22Rv1 (cell line): Measurements from ENCODE around the gene LGALS3BP.

Experiments
- H3K27ac ChIP-seq: fragments of 450-650 bp; 2 replicates; pipeline ENCODE4 v1.5.1; 2017
- CTCF ChIP-seq: fragments of 450-650 bp; IDR thresholded peaks from 2 replicates; pipeline ENCODE4 v1.5.1; 2017; ENCODE audit warnings: mild to moderate bottlenecking
- ZFX ChIP-seq: fragments of 450-650 bp; IDR thresholded peaks from 2 replicates; pipeline ENCODE4 v1.6.1; 2017; ENCODE audit warnings: antibody characterized with exemption, borderline replicate concordance

LGALS3BP gene

GRCh38 chr17:78985395-78985794, 5.7 kb upstream of the LGALS3BP start:
- no peak for TF ChIP-seq ZFX
- TF ChIP-seq CTCF: no peak
- H3K27ac ChIP-seq: no peak overlapping the region

- TF ChIP-seq ZFX: no peak
- TF ChIP-seq CTCF: no peak
- H3K27ac ChIP-seq: no peak overlapping the region
These were observed 1.5 kb upstream of the LGALS3BP start for GRCh38 chr17:78981010-78981888.

GRCh38 chr17:78980624-78980972, 875 bp upstream of the LGALS3BP start:
- no peak overlapping the region for H3K27ac ChIP-seq
- no peak for TF ChIP-seq CTCF
- no peak for TF ChIP-seq ZFX

GRCh38 chr17:78977997-78978973, 1.4 kb downstream of the LGALS3BP start:
- H3K27ac ChIP-seq: no peak overlapping the region

GRCh38 chr17:78977681-78977943, 2.1 kb downstream of the LGALS3BP start:
- no peak overlapping the region for H3K27ac ChIP-seq
- no peak for TF ChIP-seq ZFX
- TF ChIP-seq CTCF: no peak

More at GRCh38 chr17:78977997-78978973, 1.4 kb downstream of the LGALS3BP start:
- no peak for TF ChIP-seq CTCF
- no peak for TF ChIP-seq ZFX

GRCh38 chr17:78976907-78977680, 2.6 kb downstream of the LGALS3BP start:
- TF ChIP-seq ZFX: no peak
- no peak for TF ChIP-seq CTCF
- H3K27ac ChIP-seq: no peak overlapping the region
